H1 (cell line): Measurements from ENCODE around the gene NUTM2B. TPM values are rescaled to one million over a fixed set of nuclear protein-coding genes. Genes with fewer than 3 reads are reported as not detected.
"Not testable (repeated sequence)": the region's sequence is repeated elsewhere in the genome, so short reads cannot be mapped to it uniquely, and the experiment has no call there.

Experiments used
- CTCF ChIA-PET: fragments of 300-600 bp; sonication (Branson Sonifier 250); formaldehyde crosslinking; loops from one replicate; lab custom pipeline; 2021; ENCODE audit not compliant: partially characterized antibody; lab: Charles Lee
- POLR2A ChIA-PET: fragments of 300-600 bp; sonication (Branson Sonifier 250); formaldehyde crosslinking; loops from one replicate; lab custom pipeline; 2021; ENCODE audit warnings: inconsistent platforms; ENCODE audit not compliant: partially characterized antibody; lab: Charles Lee
- DNase-seq, 2 experiments: peaks; one replicate each; pipeline versions ENCODE4 v3.0.0 to v3.0.0-alpha.2; 2010 to 2022; ENCODE audit warnings: low spot score in 2 of 2, low read depth in 1 of 2, mixed read lengths in 1 of 2
- FAIRE-seq: peaks from 2 replicates; lab custom pipeline; 2011; peaks lifted over from hg19 to GRCh38; lab: Jason Lieb, UNC
- H2AFZ ChIP-seq: 2 replicates; pipeline ENCODE4 v1.8.1; 2012; ENCODE audit warnings: low read length, inconsistent platforms
- H2AK5ac ChIP-seq: 2 replicates; pipeline ENCODE4 v1.6.1; 2013; ENCODE audit warnings: low read depth, low read length
- H2BK120ac ChIP-seq: replicated peaks from 2 replicates; pipeline ENCODE3; 2013; ENCODE audit warnings: low read depth, low read length, inconsistent platforms
- H2BK12ac ChIP-seq: 2 replicates; pipeline ENCODE4 v1.6.1; 2013; ENCODE audit warnings: low read depth, low read length
- H2BK15ac ChIP-seq: 2 replicates; pipeline ENCODE4 v1.6.1; 2013; ENCODE audit warnings: low read length
- H2BK20ac ChIP-seq: 2 replicates; pipeline ENCODE4 v1.6.1; 2013; ENCODE audit warnings: low read length
- H2BK5ac ChIP-seq: 2 replicates; pipeline ENCODE4 v1.6.1; 2013; ENCODE audit warnings: low read depth, low read length
- H3K14ac ChIP-seq: 2 replicates; pipeline ENCODE4 v1.6.1; 2013; ENCODE audit warnings: inconsistent platforms; ENCODE audit not compliant: insufficient read length
- H3K18ac ChIP-seq: 2 replicates; pipeline ENCODE4 v1.6.1; 2013; ENCODE audit warnings: low read length; ENCODE audit errors: extremely low read depth
- H3K23ac ChIP-seq: 2 replicates; pipeline ENCODE4 v1.6.1; 2013; ENCODE audit warnings: inconsistent platforms; ENCODE audit not compliant: insufficient read length
- H3K23me2 ChIP-seq: 2 replicates; pipeline ENCODE4 v1.6.1; 2013; ENCODE audit warnings: low read depth, low read length
- H3K27ac ChIP-seq: 2 replicates; pipeline ENCODE4 v1.6.1; 2011; ENCODE audit warnings: low read depth, low read length, inconsistent platforms
- H3K27me3 ChIP-seq, 4 experiments: replicated peaks in 1 of 4; 1 replicate in 1 of 4; 2 replicates in 3 of 4; pipeline versions ENCODE4 v1.6.1 to v1.8.1; 2011 to 2013; ENCODE audit warnings: low read length in 3 of 4, mild to moderate bottlenecking in 3 of 4, inconsistent platforms in 2 of 4, mixed read lengths in 2 of 4, moderate library complexity in 1 of 4; ENCODE audit not compliant: control insufficient read depth in 3 of 4, insufficient read depth in 3 of 4; ENCODE audit errors: extremely low read depth in 1 of 4
- H3K36me3 ChIP-seq, 4 experiments: 2 replicates each; pipeline versions ENCODE4 v1.6.1 to v1.8.1; 2011 to 2013; ENCODE audit warnings: mild to moderate bottlenecking in 4 of 4, low read length in 3 of 4, moderate library complexity in 2 of 4, control low read depth in 1 of 4, inconsistent platforms in 1 of 4; ENCODE audit not compliant: insufficient read depth in 4 of 4, control insufficient read depth in 2 of 4
- H3K4ac ChIP-seq: replicated peaks from 2 replicates; pipeline ENCODE3; 2013; ENCODE audit warnings: low read length, low read depth, mixed read lengths, inconsistent platforms; ENCODE audit not compliant: insufficient read length
- H3K4me1 ChIP-seq, 4 experiments: replicated peaks in 1 of 4; 1 replicate in 1 of 4; 2 replicates in 3 of 4; pipeline versions ENCODE4 v1.6.1 to v1.8.1; 2011 to 2013; ENCODE audit warnings: low read length in 3 of 4, inconsistent platforms in 2 of 4, mixed read lengths in 1 of 4; ENCODE audit not compliant: insufficient read depth in 4 of 4, control insufficient read depth in 3 of 4
- H3K4me2 ChIP-seq, 2 experiments: 2 replicates each; pipeline versions ENCODE4 v1.6.1 to v1.8.1; 2011 to 2013; ENCODE audit warnings: low read depth in 2 of 2, low read length in 2 of 2, control low read depth in 1 of 2, inconsistent platforms in 1 of 2, mild to moderate bottlenecking in 1 of 2; ENCODE audit not compliant: insufficient read depth in 1 of 2
- H3K4me3 ChIP-seq, 4 experiments: fragments of 200-600, 300-600 bp in 1 of 4; sonication (generic), shearing (Covaris generic), sonication (Bioruptor Twin) in 1 of 4; 2 replicates each; pipeline versions ENCODE4 v1.5.1 to v1.8.1; 2011 to 2016; ENCODE audit warnings: low read length in 4 of 4, low read depth in 3 of 4, control low read depth in 2 of 4, inconsistent platforms in 2 of 4, mild to moderate bottlenecking in 2 of 4, mixed read lengths in 1 of 4, moderate library complexity in 1 of 4; ENCODE audit not compliant: insufficient read depth in 2 of 4; ENCODE audit errors: extremely low read depth in 1 of 4
- H3K56ac ChIP-seq: replicated peaks from 2 replicates; pipeline ENCODE3; 2013; ENCODE audit warnings: low read depth, mild to moderate bottlenecking, mixed read lengths, low read length, inconsistent platforms; ENCODE audit not compliant: insufficient read length
- H3K79me1 ChIP-seq: 2 replicates; pipeline ENCODE4 v1.6.1; 2013; ENCODE audit warnings: low read depth, low read length, control low read depth
- H3K79me2 ChIP-seq, 2 experiments: 2 replicates each; pipeline versions ENCODE4 v1.6.1 to v1.8.1; 2012 to 2013; ENCODE audit warnings: low read length in 2 of 2, mild to moderate bottlenecking in 2 of 2, inconsistent platforms in 1 of 2; ENCODE audit not compliant: insufficient read depth in 2 of 2, control insufficient read depth in 1 of 2
- H3K9ac ChIP-seq, 4 experiments: replicated peaks in 1 of 4; 1 replicate in 1 of 4; 2 replicates in 3 of 4; pipeline versions ENCODE4 v1.6.1 to v1.8.1; 2011 to 2013; ENCODE audit warnings: low read depth in 3 of 4, low read length in 3 of 4, control low read depth in 2 of 4, mild to moderate bottlenecking in 2 of 4, moderate library complexity in 2 of 4, inconsistent platforms in 1 of 4; ENCODE audit errors: extremely low read depth in 1 of 4
- H3K9me3 ChIP-seq, 2 experiments: 2 replicates each; pipeline versions ENCODE4 v1.6.1 to v1.8.1; 2012 to 2013; ENCODE audit warnings: mild to moderate bottlenecking in 2 of 2, moderate library complexity in 2 of 2, control low read depth in 1 of 2, inconsistent platforms in 1 of 2, low read depth in 1 of 2, low read length in 1 of 2, mixed read lengths in 1 of 2; ENCODE audit not compliant: insufficient read depth in 2 of 2
- H4K20me1 ChIP-seq, 2 experiments: replicated peaks in 1 of 2; 2 replicates each; pipeline versions ENCODE3 to v1.8.1; 2011 to 2013; ENCODE audit warnings: inconsistent platforms in 2 of 2, low read length in 2 of 2, mild to moderate bottlenecking in 1 of 2; ENCODE audit not compliant: insufficient read depth in 2 of 2, control insufficient read depth in 1 of 2
- H4K5ac ChIP-seq: 2 replicates; pipeline ENCODE4 v1.6.1; 2013; ENCODE audit warnings: low read length, low read depth, mixed read lengths, inconsistent platforms; ENCODE audit not compliant: insufficient read length
- H4K8ac ChIP-seq: 2 replicates; pipeline ENCODE4 v1.8.0; 2013; ENCODE audit warnings: mild to moderate bottlenecking, moderate library complexity, low read length, inconsistent platforms; ENCODE audit not compliant: insufficient read depth; ENCODE audit errors: extremely low read depth
- H4K91ac ChIP-seq: replicated peaks from 2 replicates; pipeline ENCODE3; 2013; ENCODE audit warnings: low read length, mixed read lengths, inconsistent platforms; ENCODE audit not compliant: insufficient read length
- WGBS, 2 experiments: shearing (Covaris generic) in 1 of 2; methylation state at CpG; one replicate each; pipeline versions ENCODE4 v1.1.6 to v1.1.7; 2013 to 2015; ENCODE audit warnings: low lambda C conversion rate in 2 of 2, mixed read lengths in 2 of 2, inconsistent platforms in 1 of 2, low coverage in 1 of 2, missing lambda C conversion rate in 1 of 2; ENCODE audit not compliant: insufficient replicate concordance in 2 of 2, insufficient coverage in 1 of 2, insufficient read length in 1 of 2; ENCODE audit errors: extremely low coverage in 1 of 2, missing lambda C conversion rate in 1 of 2; 5-methylcytosine and 5-hydroxymethylcytosine counted together
- polyA plus RNA-seq, 7 experiments: library from polyadenylated mRNA; depleted of rRNA in 3 of 7; stranded (reverse) in 5 of 7; unstranded in 2 of 7; fragments of >200 nt in 5 of 7; fragments of 200-250 nt in 2 of 7; gene quantifications; 1 replicate in 5 of 7; 2 replicates in 1 of 7; 4 replicates in 1 of 7; pipeline versions ENCODE4 v1.2.1 to v1.2.3, GENCODE V29; 2011 to 2013; ENCODE audit warnings: missing spikeins in 2 of 7, mixed read lengths in 2 of 7
- total RNA-seq: library from RNA; stranded (reverse); fragmentation: NEBNext Ultra II Directional; extraction: Animal tissue kit (Norgen Biotek cat#: 25700); gene quantifications from 2 replicates; pipeline ENCODE4 v1.2.1, GENCODE V29; 2021

Gene NUTM2B
- total and polyA plus RNA-seq, 2 of the 8 experiments (the other 6 are each of a cell fraction or from before 2014, with no cell fraction given): 0.17 to 0.20 TPM

GRCh38 chr10:79683026-79683883 lies 19.8 kb upstream of the NUTM2B start:
- CTCF ChIA-PET, H2AFZ ChIP-seq: not testable (repeated sequence)

More at GRCh38 chr10:79683026-79683883, 19.8 kb upstream of the NUTM2B start:
- DNase-seq, H3K9ac ChIP-seq, H3K27ac ChIP-seq, H3K27me3 ChIP-seq, POLR2A ChIA-PET, FAIRE-seq, H3K4me1 ChIP-seq, H2BK15ac ChIP-seq, H3K4me2 ChIP-seq, H4K5ac ChIP-seq, H4K91ac ChIP-seq, H4K20me1 ChIP-seq, H3K9me3 ChIP-seq, H3K56ac ChIP-seq, H2BK20ac ChIP-seq, H3K36me3 ChIP-seq, H2BK5ac ChIP-seq, H2BK120ac ChIP-seq, H3K14ac ChIP-seq, H2AK5ac ChIP-seq, H3K79me2 ChIP-seq, H2BK12ac ChIP-seq, H3K18ac ChIP-seq, H3K23me2 ChIP-seq, H3K23ac ChIP-seq, H3K4ac ChIP-seq, H4K8ac ChIP-seq, H3K4me3 ChIP-seq, H3K79me1 ChIP-seq: not testable (repeated sequence)
- 87% methylated on average over 19 of the region's 20 CpGs; no CpG with 5 or more reads in 1 of the 2 experiments for WGBS, 2 experiments
